GM19455 (cell line): Measurements from ENCODE around the gene RFTN1.

Experiments
- ATAC-seq: cut with Tn5 transposase; IDR thresholded peaks from one replicate; pipeline ENCODE4 v1.9.1; 2021; ENCODE audit not compliant: unreplicated experiment

The RFTN1 gene

GRCh38 chr3:16363636-16364035 lies 149.9 kb downstream of the RFTN1 start:
- ATAC-seq: no peak

- no peak for ATAC-seq
Observed at GRCh38 chr3:16362770-16363169, 150.7 kb downstream of the RFTN1 start.

GRCh38 chr3:16361087-16361486 lies 152.4 kb downstream of the RFTN1 start:
- ATAC-seq: no peak

DNA sequence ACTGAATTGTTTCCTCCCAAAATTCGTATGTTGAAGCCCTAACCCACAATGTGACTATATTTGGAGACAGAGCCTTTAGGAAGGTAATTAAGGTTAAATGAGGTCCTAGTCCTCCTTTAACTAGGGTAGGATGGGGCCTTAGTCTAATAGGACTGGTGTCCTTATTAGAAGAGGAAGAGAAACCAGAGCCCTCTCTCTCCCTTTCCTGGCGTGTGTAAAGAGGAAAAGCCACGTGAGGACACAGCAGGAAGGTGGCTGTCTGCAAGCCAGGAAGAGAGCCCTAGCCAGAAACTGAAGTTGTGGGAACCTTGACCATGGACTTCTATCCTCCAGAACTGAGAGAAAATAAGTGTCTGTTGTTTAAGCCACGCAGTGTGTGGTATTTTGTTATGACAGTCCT lies 154.2 kb downstream of the RFTN1 start:
- ATAC-seq: no peak

DNA sequence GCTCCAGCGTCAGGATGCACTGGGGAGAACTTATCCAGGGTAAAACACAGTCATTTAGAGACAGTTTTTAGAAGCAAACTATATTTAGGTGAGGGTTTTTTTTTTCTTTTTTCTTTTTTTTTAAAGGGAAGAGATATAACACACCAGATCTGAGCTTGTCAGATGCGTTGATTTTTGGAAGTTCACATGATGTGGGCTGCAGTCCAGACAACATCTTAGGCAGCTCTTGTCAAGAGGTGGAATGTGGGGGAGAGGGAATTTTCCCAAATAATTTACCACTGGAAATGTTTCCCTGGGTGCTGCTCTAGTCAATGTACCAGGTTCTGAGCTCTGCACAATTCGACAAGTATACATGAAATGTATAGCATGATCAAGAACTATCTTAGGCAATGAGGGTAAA lies 155.2 kb downstream of the RFTN1 start:
- ATAC-seq: no peak

DNA sequence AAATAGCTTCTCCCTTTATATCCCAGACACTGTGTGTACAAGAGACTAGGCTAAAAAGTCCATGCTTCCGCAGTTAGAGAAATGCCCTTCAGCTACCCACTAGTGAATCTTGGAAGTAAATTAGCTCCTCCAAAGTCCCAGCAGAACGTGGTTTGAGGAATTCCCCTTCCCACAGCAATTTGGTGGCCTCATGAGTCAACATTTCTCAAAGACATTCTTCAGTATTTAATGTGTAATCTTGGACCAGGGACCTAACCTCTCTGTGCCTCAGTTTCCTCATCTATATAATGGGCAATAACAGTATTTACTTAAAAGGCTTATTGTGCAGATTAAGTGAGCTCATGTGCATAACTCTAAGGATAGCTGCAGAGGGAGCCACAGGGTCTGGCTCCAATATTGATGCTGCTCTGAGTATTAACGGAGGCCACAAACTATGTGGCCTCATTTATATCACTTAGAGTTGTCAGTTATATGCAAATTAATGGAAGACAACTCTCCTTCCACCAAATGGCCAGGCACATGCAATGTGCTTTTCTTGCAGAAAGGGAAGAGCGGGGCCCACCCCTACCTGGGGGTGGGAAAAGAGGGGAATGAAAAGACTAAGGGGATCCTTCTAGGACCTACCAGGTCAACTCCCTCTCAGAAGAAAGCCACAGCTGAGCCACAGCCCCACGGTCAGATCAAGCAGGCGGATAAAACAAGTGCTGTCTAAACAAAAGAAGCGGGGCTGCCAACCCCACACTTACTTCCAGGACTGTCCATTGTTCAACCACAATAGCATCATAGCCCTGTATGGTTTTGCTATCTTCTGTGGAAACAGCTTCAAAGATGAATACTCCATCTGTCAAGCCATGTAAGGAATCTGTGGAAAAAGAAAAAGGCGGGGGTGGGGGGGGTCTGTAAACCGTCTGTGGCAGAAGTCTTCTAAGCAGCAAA lies 156.0 kb downstream of the RFTN1 start:
- ATAC-seq: no peak

DNA sequence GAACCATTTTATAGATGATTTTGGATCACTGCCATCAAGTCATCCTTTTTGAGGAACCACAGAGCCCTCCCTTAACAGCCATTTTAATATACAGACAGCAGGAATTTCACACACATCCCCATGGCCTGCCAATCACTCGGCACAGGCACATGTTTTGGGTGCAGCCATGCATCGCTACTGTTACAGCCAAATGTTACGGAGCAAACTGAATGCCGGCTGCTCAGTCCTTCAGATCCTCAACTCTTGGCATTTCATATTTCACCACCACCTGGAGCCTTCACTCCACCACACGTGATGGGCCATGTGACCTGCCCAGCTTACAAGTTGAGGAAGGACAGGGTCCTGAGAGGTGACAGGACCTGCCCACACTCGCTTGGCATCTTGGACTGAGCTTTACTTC lies 157.7 kb downstream of the RFTN1 start:
- ATAC-seq: no peak

GRCh38 chr3:16354291-16354690 lies 159.2 kb downstream of the RFTN1 start:
- ATAC-seq: no peak

DNA sequence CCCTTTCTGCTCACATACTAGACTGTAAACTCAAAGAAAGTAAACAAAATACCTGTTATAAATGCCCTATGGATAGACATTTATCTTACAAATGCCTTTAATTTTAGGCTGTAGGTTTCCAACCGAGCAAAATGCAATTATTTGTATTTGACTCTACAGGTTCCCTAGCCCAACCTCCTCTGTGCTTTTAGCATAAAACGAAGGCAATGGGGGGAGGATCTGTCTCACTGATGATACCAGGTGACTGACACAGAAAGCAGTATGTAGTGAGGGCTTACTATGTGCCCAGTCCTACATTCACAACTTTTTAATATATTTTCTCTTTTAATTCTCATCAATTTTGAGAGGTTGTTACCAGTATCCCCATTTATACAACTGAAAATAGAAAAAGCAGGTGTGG lies 161.1 kb downstream of the RFTN1 start:
- no peak for ATAC-seq

GRCh38 chr3:16350597-16351318 lies 162.7 kb downstream of the RFTN1 start:
- no peak for ATAC-seq

- no peak for ATAC-seq
Observed at GRCh38 chr3:16349986-16350596, 163.4 kb downstream of the RFTN1 start.

DNA sequence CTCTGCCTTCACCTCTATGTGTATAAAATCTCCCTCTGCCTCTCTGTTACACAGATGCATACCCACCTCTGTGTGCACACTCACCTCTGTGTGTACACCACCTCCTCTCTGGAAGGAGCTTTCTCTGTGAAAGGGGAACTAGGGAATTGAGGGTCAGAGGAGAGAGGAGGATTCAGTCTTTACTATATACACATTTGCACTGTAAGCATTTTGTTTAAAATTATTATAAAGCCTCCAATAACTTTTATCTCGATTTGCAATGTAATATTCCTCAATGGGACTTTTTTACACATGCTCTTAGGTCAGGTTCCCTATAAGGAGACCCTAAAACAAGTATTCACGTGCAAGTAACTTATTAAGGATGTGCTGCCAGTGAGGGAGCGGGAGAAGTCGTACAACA lies 166.0 kb downstream of the RFTN1 start:
- no peak for ATAC-seq

- ATAC-seq: no peak
Observed at GRCh38 chr3:16346413-16347081, 167.0 kb downstream of the RFTN1 start.

- no peak for ATAC-seq
Observed at GRCh38 chr3:16343101-16343500, 170.4 kb downstream of the RFTN1 start.

DNA sequence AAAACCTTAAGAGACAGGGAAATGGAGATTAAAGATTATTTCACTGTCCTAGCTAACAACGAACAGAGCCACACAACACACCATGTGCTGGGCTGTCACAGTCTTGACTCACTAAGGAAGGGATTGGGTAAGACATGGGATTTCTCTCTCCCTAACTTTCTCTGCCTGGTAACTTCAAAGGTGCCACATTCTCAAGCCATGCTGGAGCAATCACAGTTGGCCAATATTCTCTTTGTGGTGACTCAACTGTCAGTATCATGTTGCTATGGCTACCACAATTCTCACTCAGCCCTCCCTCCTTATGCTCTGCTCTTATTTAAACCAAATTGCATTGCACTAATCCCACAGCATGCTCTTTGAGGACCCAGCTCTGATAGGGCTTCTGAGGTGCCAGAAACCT lies 174.5 kb downstream of the RFTN1 start:
- no peak for ATAC-seq

- ATAC-seq: peak; percentile 81
Observed at GRCh38 chr3:16337856-16338540, 175.5 kb downstream of the RFTN1 start.

- no peak for ATAC-seq
Observed at GRCh38 chr3:16336825-16337224, 176.7 kb downstream of the RFTN1 start.

- ATAC-seq: no peak
Observed at GRCh38 chr3:16335772-16336645, 177.5 kb downstream of the RFTN1 start.

- ATAC-seq: no peak
Observed at GRCh38 chr3:16335333-16335732, 178.2 kb downstream of the RFTN1 start.

DNA sequence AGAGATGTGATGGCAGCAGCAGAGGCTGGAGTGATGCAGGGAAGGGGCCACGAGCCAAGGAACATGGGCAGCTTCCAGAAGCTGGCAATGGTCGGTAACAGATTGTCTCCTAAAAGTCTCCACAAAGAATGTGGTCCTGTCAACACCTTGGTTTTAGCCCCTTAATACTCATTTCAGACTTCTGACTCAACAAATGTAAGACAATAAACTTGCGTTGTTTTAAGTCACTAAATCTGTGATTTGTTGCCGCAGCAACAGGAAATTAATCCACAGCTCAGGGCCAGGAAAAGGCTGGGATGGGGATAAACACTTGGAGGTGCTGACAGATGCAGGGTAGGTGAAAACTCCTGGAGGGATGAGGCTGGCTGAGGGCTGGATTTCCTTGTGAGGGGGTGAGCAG lies 178.6 kb downstream of the RFTN1 start:
- ATAC-seq: no peak
